NB4 (cell line): Measurements from ENCODE around the gene CHRNE.
"Not testable (repeated sequence)": the region's sequence is repeated elsewhere in the genome, so short reads cannot be mapped to it uniquely, and the experiment has no call there.

ENCODE experiments used
- DNase-seq: peaks from one replicate; pipeline ENCODE4 v3.0.0; 2010; ENCODE audit warnings: low read depth
- H3K4me3 ChIP-seq: one replicate; pipeline ENCODE4 v1.5.1; 2011; ENCODE audit warnings: mild to moderate bottlenecking, low read depth, low read length, moderate library complexity
- CTCF ChIP-seq: IDR thresholded peaks from one replicate; pipeline ENCODE4 v1.5.1; 2012; ENCODE audit warnings: low read depth, low read length
- MYC ChIP-seq: IDR thresholded peaks from 2 replicates; pipeline ENCODE4 v1.6.1; 2011; ENCODE audit warnings: low read depth, low read length
- POLR2A ChIP-seq: IDR thresholded peaks from 2 replicates; pipeline ENCODE4 v1.6.1; 2011; ENCODE audit warnings: mild to moderate bottlenecking; ENCODE audit not compliant: insufficient read length; ENCODE audit errors: extremely low read depth
- TF ChIP-seq, protein P1 (sequence below): IDR thresholded peaks from 2 replicates; pipeline ENCODE4 v1.6.1; 2011; ENCODE audit warnings: low read depth, low read length

The CHRNE gene

GRCh38 chr17:4881761-4882555 lies 20.9 kb downstream of the CHRNE start:
- no peak for TF ChIP-seq POLR2A
- no peak for TF ChIP-seq MYC
- TF ChIP-seq, protein P1, sequence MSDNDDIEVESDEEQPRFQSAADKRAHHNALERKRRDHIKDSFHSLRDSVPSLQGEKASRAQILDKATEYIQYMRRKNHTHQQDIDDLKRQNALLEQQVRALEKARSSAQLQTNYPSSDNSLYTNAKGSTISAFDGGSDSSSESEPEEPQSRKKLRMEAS: no peak
- peak; percentile 63 for TF ChIP-seq CTCF
- H3K4me3 ChIP-seq: no peak overlapping the region
- peak; percentile 28 for DNase-seq

- H3K4me3 ChIP-seq: no peak overlapping the region
- TF ChIP-seq POLR2A (no peak), MYC (no peak), CTCF (no peak)
- TF ChIP-seq, protein P1: no peak
- DNase-seq: no peak
These were observed 22.0 kb downstream of the CHRNE start for GRCh38 chr17:4880857-4881256.

DNA sequence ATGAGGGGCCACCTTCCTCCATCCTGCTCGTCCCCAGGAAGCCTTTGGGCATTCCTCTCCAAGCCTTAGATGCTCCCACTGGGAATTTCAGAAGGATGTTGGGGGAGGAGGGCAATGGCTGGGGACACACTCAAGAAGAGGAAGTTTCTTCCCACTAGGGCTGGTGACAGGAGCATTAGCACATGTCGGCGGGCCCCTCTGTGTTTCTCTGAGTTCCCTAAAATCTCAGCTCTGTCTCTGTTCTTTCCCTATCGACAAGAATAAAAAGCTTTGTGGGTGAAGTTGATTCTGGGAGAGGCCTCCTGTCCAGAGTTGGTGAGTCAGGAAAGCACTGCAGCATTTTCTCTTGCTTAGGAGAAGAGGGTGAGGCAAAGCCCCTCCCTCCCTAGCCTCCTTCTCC lies 23.3 kb downstream of the CHRNE start:
- TF ChIP-seq MYC (no peak), CTCF (no peak), POLR2A (no peak)
- TF ChIP-seq, protein P1: no peak
- no peak overlapping the region for H3K4me3 ChIP-seq
- DNase-seq: no peak

GRCh38 chr17:4877089-4877488 lies 25.8 kb downstream of the CHRNE start:
- DNase-seq: no peak
- no peak for TF ChIP-seq CTCF
- TF ChIP-seq POLR2A: no peak
- TF ChIP-seq MYC: no peak
- H3K4me3 ChIP-seq: no peak overlapping the region

- no peak overlapping the region for H3K4me3 ChIP-seq
- TF ChIP-seq POLR2A (no peak), MYC (no peak), CTCF (no peak)
- TF ChIP-seq, protein P1: no peak
- no peak for DNase-seq
These were observed 30.1 kb downstream of the CHRNE start for GRCh38 chr17:4872786-4873185.

DNA sequence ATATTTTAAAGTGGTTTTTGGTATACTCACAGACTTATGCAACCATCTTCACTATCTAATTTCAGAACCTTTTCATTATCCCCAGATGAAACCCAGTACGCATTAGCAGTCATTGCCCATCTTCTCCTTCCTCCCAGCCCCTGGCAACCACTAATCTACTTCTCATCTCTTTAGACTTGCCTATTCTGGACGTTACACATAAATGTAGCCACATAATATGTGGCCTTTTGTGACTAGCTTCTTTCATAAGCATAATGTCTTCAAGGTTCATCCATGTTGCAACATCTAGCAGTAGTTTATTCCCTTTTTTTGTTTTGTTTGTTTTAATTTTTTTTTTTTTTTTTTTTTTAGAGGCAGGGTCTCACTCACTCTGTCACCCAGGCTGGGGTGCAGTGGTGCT lies 32.0 kb downstream of the CHRNE start:
- no peak for DNase-seq
- TF ChIP-seq CTCF (no peak), POLR2A (no peak), MYC (no peak)
- TF ChIP-seq, protein P1: no peak
- no peak overlapping the region for H3K4me3 ChIP-seq

DNA sequence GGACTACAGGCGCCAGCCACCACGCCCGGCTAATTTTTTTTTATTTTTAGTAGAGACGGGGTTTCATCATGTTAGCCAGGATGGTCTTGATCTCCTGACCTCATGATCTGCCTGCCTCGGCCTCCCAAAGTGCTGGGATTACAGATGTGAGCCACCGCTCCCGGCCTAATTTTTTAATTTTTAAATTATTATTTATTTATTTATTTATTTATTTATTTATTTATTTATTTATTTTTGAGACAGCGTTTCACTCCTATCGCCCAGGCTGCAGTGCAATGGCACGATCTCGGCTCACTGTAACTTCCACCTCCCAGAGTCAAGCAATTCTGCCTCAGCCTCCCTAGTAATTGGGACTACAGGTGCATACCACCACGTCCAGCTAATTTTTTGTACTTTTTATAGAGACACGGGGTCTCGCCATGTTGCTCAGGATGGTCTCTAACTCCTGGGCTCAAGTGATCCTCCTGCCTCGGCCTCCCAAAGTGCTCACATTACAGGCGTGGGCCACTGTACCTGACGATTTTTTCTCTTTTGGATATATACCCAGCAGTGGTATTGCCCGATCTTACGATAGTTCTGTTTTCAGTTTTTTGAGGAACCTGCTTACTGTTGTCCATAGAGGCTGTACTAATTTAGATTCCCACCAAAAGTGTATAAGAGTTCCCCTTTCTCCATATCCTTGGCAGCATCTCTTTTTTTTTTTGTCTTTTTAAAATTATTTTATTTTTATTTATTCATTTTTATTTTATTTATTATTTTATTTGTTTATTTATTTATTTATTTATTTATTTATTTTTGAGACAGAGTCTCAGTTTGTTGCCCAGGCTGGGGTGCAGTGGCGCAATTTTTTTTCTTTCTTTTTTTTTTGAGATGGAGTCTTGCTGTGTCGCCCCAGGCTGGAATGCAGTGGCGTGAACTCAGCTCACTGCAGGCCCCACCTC lies 33.6 kb downstream of the CHRNE start:
- DNase-seq, H3K4me3 ChIP-seq: not testable (repeated sequence)

DNA sequence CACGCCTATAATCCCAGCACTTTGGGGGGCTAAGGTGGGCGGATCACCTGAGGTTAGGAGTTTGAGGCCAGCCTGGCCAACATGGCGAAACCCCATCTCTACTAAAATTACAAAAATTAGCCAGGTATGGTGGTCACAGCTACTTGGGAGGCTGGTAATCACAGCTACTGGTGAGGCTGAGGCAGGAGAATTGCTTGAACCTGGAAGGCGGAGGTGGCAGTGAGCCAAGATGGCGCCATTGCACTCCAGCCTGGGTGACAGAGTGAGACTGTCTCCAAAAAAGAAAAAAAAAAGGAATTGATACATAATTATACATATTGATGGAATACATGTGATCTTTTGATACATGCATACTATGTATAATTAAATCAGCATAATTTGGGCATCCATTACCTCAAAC lies 35.4 kb downstream of the CHRNE start:
- H3K4me3 ChIP-seq, DNase-seq: not testable (repeated sequence)
